Measurements from ENCODE around the gene MXD4. TPM values are rescaled to one million over a fixed set of nuclear protein-coding genes. Genes with fewer than 3 reads are reported as not detected.

MXD4 gene
- total and polyA plus RNA-seq, 9 of the 15 experiments (the other 6 are each of a cell fraction or from before 2014, with no cell fraction given), result 0.06 to 13.5 (median 5.9) TPM

- TF ChIP-seq ZBTB7A (IDR thresholded peaks at IDR 0.05; ENCODE audit: borderline replicate concordance, control insufficient read depth, low read depth, low read length) (peak; percentile 81; the same call in 1 of the 2 replicates), ZNF444 (CRISPR knock-in tag; IDR thresholded peaks at IDR 0.05) (no peak), NFRKB (IDR thresholded peaks at IDR 0.05; ENCODE audit: low read depth) (0 out of 2 replicates have a peak, but pooled peaks have one; percentile 31), SMARCC2 (IDR thresholded peaks at IDR 0.05; ENCODE audit: low read depth) (no peak), GATAD2A (IDR thresholded peaks at IDR 0.05) (peak; percentile 12; the same call in 1 of the 2 replicates), POLR2G (IDR thresholded peaks at IDR 0.05; ENCODE audit: low read depth, low read length) (peak; percentile 51), PHB2 (IDR thresholded peaks at IDR 0.05; ENCODE audit: low read depth) (no peak), FOXK2 (conservative IDR thresholded peaks at IDR 0.05 in 1 of 2, IDR thresholded peaks at IDR 0.05 in 1 of 2; ENCODE audit: low read depth in 2 of 2) (peak in 1 of 2 experiments; percentile 45; a peak in 1 of 4 replicates), HDGF (IDR thresholded peaks at IDR 0.05) (no peak), KLF16 (IDR thresholded peaks at IDR 0.05) (peak; percentile 39; the same call in 1 of the 2 replicates), TCF3 (CRISPR knock-in tag; IDR thresholded peaks at IDR 0.05) (peak; percentile 79), BMI1 (IDR thresholded peaks at IDR 0.05; ENCODE audit: low read length) (no peak), TAL1 (IDR thresholded peaks at IDR 0.05) (peak; percentile 66; the same call in 1 of the 2 replicates), ZNF347 (CRISPR knock-in tag; IDR thresholded peaks at IDR 0.05; ENCODE audit: low read depth) (no peak), TSHZ1 (CRISPR knock-in tag; IDR thresholded peaks at IDR 0.05) (no peak), EGR1 (conservative IDR thresholded peaks at IDR 0.05) (peak; percentile 53; the same call in 1 of the 2 replicates), MXI1 (IDR thresholded peaks at IDR 0.05; ENCODE audit: low read depth, low read length) (no peak), RB1 (IDR thresholded peaks at IDR 0.05; ENCODE audit: low read depth) (peak; percentile 16; the same call in 1 of the 2 replicates), MLLT1 (IDR thresholded peaks at IDR 0.05) (no peak), KAT7 (CRISPR knock-in tag; IDR thresholded peaks at IDR 0.05; ENCODE audit: borderline replicate concordance) (no peak), EP300 (IDR thresholded peaks at IDR 0.05; ENCODE audit: low read length) (peak; percentile 33), DPF2 (IDR thresholded peaks at IDR 0.05) (peak; percentile 70; the same call in 1 of the 2 replicates), SMARCA4 (IDR thresholded peaks at IDR 0.05) (0 out of 2 replicates have a peak, but pooled peaks have one; percentile 10), ZNF644 (tag; IDR thresholded peaks at IDR 0.05; ENCODE audit: low read depth) (no peak), TEAD4 (IDR thresholded peaks at IDR 0.05; ENCODE audit: low read length) (0 out of 2 replicates have a peak, but pooled peaks have one; percentile 30), TEAD4 (CRISPR knock-in tag; IDR thresholded peaks at IDR 0.05; ENCODE audit: borderline replicate concordance) (no peak)
Observed at GRCh38 chr4:2267320-2267811, 5.5 kb upstream of the MXD4 start (continued).

Measured in K562 (cell line).